Calu3 (cell line): Measurements from ENCODE around the gene NPAS3. TPM values are rescaled to one million over a fixed set of nuclear protein-coding genes. Genes with fewer than 3 reads are reported as not detected.

ENCODE experiments used
- BruUV-seq: library from RNA; stranded (reverse); fragments of 400-500 nt; replicated peaks from 2 replicates; lab custom pipeline; 2021; lab: Mats Ljungman, UMichigan
- CTCF ChIA-PET: fragments of 300-600 bp; sonication (Branson Sonifier 250); formaldehyde crosslinking; loops from one replicate; lab custom pipeline; 2022; ENCODE audit warnings: antibody characterized with exemption; lab: Charles Lee
- DNase-seq: peaks from one replicate; pipeline ENCODE4 v3.0.0; 2022
- H3K27ac Mint-ChIP-seq: one replicate; pipeline ENCODE4 v1.8.0; 2022; ENCODE audit warnings: mixed read lengths; ENCODE audit not compliant: unreplicated experiment
- H3K27me3 Mint-ChIP-seq: one replicate; pipeline ENCODE4 v1.8.0; 2022; ENCODE audit warnings: mixed read lengths; ENCODE audit not compliant: unreplicated experiment
- H3K36me3 Mint-ChIP-seq: one replicate; pipeline ENCODE4 v1.8.0; 2022; ENCODE audit warnings: mild to moderate bottlenecking, moderate library complexity, mixed read lengths; ENCODE audit not compliant: insufficient read depth, unreplicated experiment
- H3K4me1 Mint-ChIP-seq: one replicate; pipeline ENCODE4 v1.8.0; 2022; ENCODE audit warnings: mild to moderate bottlenecking, low read depth, mixed read lengths; ENCODE audit not compliant: unreplicated experiment
- H3K4me3 Mint-ChIP-seq: one replicate; pipeline ENCODE4 v1.8.0; 2022; ENCODE audit warnings: mild to moderate bottlenecking, low read depth, moderate library complexity, mixed read lengths; ENCODE audit not compliant: unreplicated experiment
- H3K9me3 Mint-ChIP-seq: one replicate; pipeline ENCODE4 v1.8.0; 2022; ENCODE audit warnings: low read depth, mixed read lengths; ENCODE audit not compliant: unreplicated experiment
- intact Hi-C: fragments of 100-400 bp; cut with micrococcal nuclease; formaldehyde crosslinking; loops from one replicate; pipeline ENCODE4 v1.10.0; 2022; ENCODE audit not compliant: unreplicated experiment
- total RNA-seq: library from RNA; stranded (reverse); gene quantifications from 2 replicates; pipeline ENCODE4 v1.2.3, GENCODE V29; 2022
- TF ChIP-seq, protein P1 (sequence below): fragments of 200-600 bp; IDR thresholded peaks from one replicate; pipeline ENCODE4 v1.8.0; 2022; ENCODE audit warnings: antibody characterized with exemption; ENCODE audit not compliant: unreplicated experiment

NPAS3 gene
- total RNA-seq, 1 experiment from 2014 or later, result not detected

DNA sequence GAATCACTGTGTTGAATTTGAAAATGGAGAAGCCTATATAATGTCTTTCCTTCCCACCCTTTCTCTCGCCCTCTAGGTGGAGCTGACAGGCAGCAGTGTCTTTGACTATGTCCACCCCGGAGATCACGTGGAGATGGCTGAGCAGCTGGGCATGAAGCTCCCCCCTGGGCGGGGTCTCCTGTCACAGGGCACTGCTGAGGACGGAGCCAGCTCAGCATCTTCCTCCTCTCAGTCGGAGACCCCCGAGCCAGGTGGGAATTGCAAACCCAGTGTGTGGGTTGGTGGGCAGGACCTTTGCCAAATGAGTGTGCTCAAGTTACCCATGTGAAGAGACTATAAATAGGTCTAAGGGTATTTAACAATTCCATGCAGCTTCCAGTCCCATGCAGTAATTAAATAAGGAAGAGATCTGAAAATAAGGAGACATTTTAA, 737.5 kb downstream of the NPAS3 start:
- BruUV-seq, result no TSS peak
- TF ChIP-seq, protein P1, sequence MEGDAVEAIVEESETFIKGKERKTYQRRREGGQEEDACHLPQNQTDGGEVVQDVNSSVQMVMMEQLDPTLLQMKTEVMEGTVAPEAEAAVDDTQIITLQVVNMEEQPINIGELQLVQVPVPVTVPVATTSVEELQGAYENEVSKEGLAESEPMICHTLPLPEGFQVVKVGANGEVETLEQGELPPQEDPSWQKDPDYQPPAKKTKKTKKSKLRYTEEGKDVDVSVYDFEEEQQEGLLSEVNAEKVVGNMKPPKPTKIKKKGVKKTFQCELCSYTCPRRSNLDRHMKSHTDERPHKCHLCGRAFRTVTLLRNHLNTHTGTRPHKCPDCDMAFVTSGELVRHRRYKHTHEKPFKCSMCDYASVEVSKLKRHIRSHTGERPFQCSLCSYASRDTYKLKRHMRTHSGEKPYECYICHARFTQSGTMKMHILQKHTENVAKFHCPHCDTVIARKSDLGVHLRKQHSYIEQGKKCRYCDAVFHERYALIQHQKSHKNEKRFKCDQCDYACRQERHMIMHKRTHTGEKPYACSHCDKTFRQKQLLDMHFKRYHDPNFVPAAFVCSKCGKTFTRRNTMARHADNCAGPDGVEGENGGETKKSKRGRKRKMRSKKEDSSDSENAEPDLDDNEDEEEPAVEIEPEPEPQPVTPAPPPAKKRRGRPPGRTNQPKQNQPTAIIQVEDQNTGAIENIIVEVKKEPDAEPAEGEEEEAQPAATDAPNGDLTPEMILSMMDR, result no peak
- intact Hi-C loops, result loop anchor here (2.0 to 5.0 kb wide), 3 partner anchors 117 to 646 kb away; no protein-coding TSS in a partner anchor
- H3K9me3 Mint-ChIP-seq, result no peaks in the 10 kb centered on the region
- no peaks in the 10 kb centered on the region for H3K4me1 Mint-ChIP-seq
- CTCF ChIA-PET, result interaction anchor here (0.7 to 1.4 kb wide), 4 partner anchors 23 to 625 kb away, joined by 3 to 7 read pairs (median 4); no protein-coding TSS in a partner anchor
- H3K4me3 Mint-ChIP-seq, result no peak overlapping the region
- DNase-seq, result peak; percentile 53
- peaks cover 21% of the 10 kb centered on the region for H3K27me3 Mint-ChIP-seq
- H3K36me3 Mint-ChIP-seq, result no peaks in the 10 kb centered on the region
- no peak overlapping the region for H3K27ac Mint-ChIP-seq

DNA sequence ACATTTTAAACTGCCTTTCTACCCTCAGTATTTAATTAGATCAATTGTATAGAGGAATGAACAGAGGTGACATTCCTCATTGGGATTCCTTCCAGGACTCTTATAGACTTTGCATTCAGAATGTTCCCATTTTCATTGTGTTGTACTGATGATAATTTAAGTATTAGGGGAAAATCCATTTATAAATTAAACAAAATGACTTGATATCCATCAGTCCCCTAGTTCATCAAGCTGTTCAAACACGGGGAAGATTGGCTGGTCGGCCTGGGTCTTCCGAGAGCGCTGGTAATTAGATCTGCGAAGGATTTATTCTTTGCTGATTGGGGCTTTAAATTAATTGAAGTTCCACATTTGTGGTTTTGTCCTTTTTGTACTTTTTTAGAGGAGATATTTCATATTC, 738.2 kb downstream of the NPAS3 start:
- no peak for DNase-seq
- intact Hi-C loops, result loop anchor here (2.0 to 5.0 kb wide), 3 partner anchors 116 to 645 kb away; no protein-coding TSS in a partner anchor
- CTCF ChIA-PET, result interaction anchor here (1.4 kb wide), 1 partner anchor 624 kb away, joined by 4 read pairs; no protein-coding TSS in a partner anchor
- Mint-ChIP-seq H3K36me3 (no peaks in the 10 kb centered on the region), H3K4me1 (no peaks in the 10 kb centered on the region), H3K27ac (no peak overlapping the region), H3K9me3 (no peaks in the 10 kb centered on the region), H3K27me3 (peaks cover 21% of the 10 kb centered on the region), H3K4me3 (no peak overlapping the region)
- TF ChIP-seq, protein P1, result no peak
- BruUV-seq, result no TSS peak

DNA sequence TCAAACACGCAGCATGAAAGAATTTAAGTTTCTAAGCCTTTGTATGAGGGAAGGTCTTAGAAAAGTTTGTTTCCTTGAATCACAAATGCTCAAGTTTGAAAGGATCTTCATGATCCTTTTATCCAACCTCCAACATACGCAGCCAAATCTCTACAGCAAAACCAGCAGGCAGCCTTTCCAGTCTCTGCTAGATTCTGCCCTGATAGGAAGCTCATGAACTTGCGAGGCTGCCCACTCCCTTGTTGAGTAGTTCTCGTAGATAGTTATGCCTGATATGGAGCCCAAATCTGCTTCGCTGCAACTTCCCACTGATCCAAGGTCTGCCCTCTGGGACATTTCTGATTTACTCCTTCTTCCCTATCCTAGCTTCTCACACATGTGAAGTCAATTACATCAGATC, 739.3 kb downstream of the NPAS3 start:
- no peaks in the 10 kb centered on the region for H3K36me3 Mint-ChIP-seq
- H3K9me3 Mint-ChIP-seq, result no peaks in the 10 kb centered on the region
- TF ChIP-seq, protein P1, result no peak
- no peaks in the 10 kb centered on the region for H3K4me1 Mint-ChIP-seq
- H3K27ac Mint-ChIP-seq, result no peak overlapping the region
- BruUV-seq, result no TSS peak
- CTCF ChIA-PET, result interaction anchor here (0.6 kb wide), 1 partner anchor 645 kb away, joined by 3 read pairs; no protein-coding TSS in a partner anchor
- no peak for DNase-seq
- H3K27me3 Mint-ChIP-seq, result peaks cover 21% of the 10 kb centered on the region
- H3K4me3 Mint-ChIP-seq, result no peak overlapping the region
- intact Hi-C loops, result loop anchor here (5.0 kb wide), 2 partner anchors 624 to 644 kb away; no protein-coding TSS in a partner anchor

DNA sequence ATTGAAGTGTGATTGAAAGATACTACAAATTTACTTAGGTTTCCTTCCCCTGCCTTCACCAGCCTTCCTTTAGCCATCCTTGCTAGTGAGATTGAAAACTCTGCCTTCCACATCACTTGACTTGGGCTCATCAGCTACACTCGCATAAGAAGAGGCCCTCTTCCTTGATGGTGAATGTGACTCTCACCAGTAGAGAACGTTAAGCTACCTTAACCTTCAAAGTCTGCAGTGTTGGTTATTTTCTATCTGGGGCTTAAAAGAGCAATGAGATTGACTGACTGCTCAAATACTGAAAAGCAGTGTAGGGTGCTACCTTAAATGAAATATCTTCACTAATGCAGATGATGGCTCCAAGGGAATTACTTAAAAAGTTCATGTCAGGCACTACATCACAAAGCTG, 740.3 kb downstream of the NPAS3 start:
- Mint-ChIP-seq H3K4me3 (no peak overlapping the region), H3K9me3 (no peaks in the 10 kb centered on the region), H3K27ac (no peak overlapping the region), H3K27me3 (peaks cover 21% of the 10 kb centered on the region), H3K36me3 (no peaks in the 10 kb centered on the region), H3K4me1 (no peaks in the 10 kb centered on the region)
- CTCF ChIA-PET, result no interaction called here
- BruUV-seq, result no TSS peak
- intact Hi-C loops, result loop anchor here (5.0 kb wide), 2 partner anchors 623 to 643 kb away; no protein-coding TSS in a partner anchor
- TF ChIP-seq, protein P1, result no peak
- no peak for DNase-seq
